HepG2 (cell line): ENCODE data around the gene C1orf115. TPM values are rescaled to one million over a fixed set of nuclear protein-coding genes. Genes with fewer than 3 reads are reported as not detected.

Experiments used
- ATM ChIP-seq: fragments of 450-650 bp; IDR thresholded peaks from 2 replicates; pipeline ENCODE4 v1.7.1; 2017; ENCODE audit warnings: mild to moderate bottlenecking, borderline replicate concordance
- BRD4 ChIP-seq: sonication (generic); formaldehyde crosslinking; IDR thresholded peaks from 2 replicates; pipeline ENCODE4 v1.4.0; 2020; ENCODE audit warnings: missing genetic modification reagents
- CENPT ChIP-seq: sonication (generic); formaldehyde crosslinking; IDR thresholded peaks from 2 replicates; pipeline ENCODE4 v1.8.0; 2022; ENCODE audit warnings: low read depth, mild to moderate bottlenecking, moderate library complexity, missing genetic modification reagents
- MIER2 ChIP-seq: IDR thresholded peaks from 2 replicates; pipeline ENCODE4 v1.6.1; 2016; ENCODE audit warnings: missing biosample characterization, missing genetic modification reagents
- MYC ChIP-seq: sonication (generic); formaldehyde crosslinking; IDR thresholded peaks from 2 replicates; pipeline ENCODE4 v1.9.0; 2021; ENCODE audit warnings: missing genetic modification reagents, borderline replicate concordance
- NKX3-1 ChIP-seq: sonication (generic); formaldehyde crosslinking; IDR thresholded peaks from 2 replicates; pipeline ENCODE4 v1.5.0; 2020; ENCODE audit warnings: missing genetic modification reagents
- PLRG1 ChIP-seq: fragments of 450-650 bp; conservative IDR thresholded peaks from 2 replicates; pipeline ENCODE4 v1.6.1; 2016
- POLR2AphosphoS5 ChIP-seq: IDR thresholded peaks from 2 replicates; pipeline ENCODE4 v1.6.1; 2012; ENCODE audit warnings: low read depth, low read length
- RFXAP ChIP-seq: sonication (generic); formaldehyde crosslinking; IDR thresholded peaks from 2 replicates; pipeline ENCODE4 v1.4.0; 2020; ENCODE audit warnings: missing genetic modification reagents, borderline replicate concordance
- SYNCRIP ChIP-seq: fragments of 200-400 bp; formaldehyde crosslinking; IDR thresholded peaks from 2 replicates; pipeline ENCODE4 v1.6.1; 2018; ENCODE audit warnings: mild to moderate bottlenecking, low read depth, low read length; ENCODE audit not compliant: insufficient read depth
- TFDP2 ChIP-seq: sonication (generic); formaldehyde crosslinking; IDR thresholded peaks from 2 replicates; pipeline ENCODE4 v1.4.0; 2020; ENCODE audit warnings: missing genetic modification reagents
- ZFP90 ChIP-seq: sonication (generic); formaldehyde crosslinking; IDR thresholded peaks from 2 replicates; pipeline ENCODE4 v1.8.0; 2022; ENCODE audit warnings: missing genetic modification reagents, mild to moderate bottlenecking, inconsistent platforms, borderline replicate concordance
- ZNF224 ChIP-seq: sonication (generic); formaldehyde crosslinking; IDR thresholded peaks from 2 replicates; pipeline ENCODE4 v1.5.0; 2020; ENCODE audit warnings: mild to moderate bottlenecking, missing genetic modification reagents
- ZNF234 ChIP-seq: sonication (generic); formaldehyde crosslinking; conservative IDR thresholded peaks from 2 replicates; pipeline ENCODE4 v1.5.1; 2020; ENCODE audit warnings: mild to moderate bottlenecking, missing genetic modification reagents
- ZNF256 ChIP-seq: sonication (generic); formaldehyde crosslinking; conservative IDR thresholded peaks from 2 replicates; pipeline ENCODE4 v1.4.0; 2020; ENCODE audit warnings: missing genetic modification reagents
- ZNF354B ChIP-seq: sonication (generic); formaldehyde crosslinking; IDR thresholded peaks from 2 replicates; pipeline ENCODE4 v1.8.0; 2022; ENCODE audit warnings: mild to moderate bottlenecking, missing genetic modification reagents
- ZNF614 ChIP-seq: IDR thresholded peaks from 2 replicates; pipeline ENCODE4 v1.6.1; 2018; ENCODE audit warnings: missing biosample characterization, missing genetic modification reagents, inconsistent platforms, borderline replicate concordance
- ZSCAN30 ChIP-seq: sonication (generic); formaldehyde crosslinking; IDR thresholded peaks from 2 replicates; pipeline ENCODE4 v1.5.0; 2020; ENCODE audit warnings: mild to moderate bottlenecking, missing genetic modification reagents
- polyA plus RNA-seq, 8 experiments: library from polyadenylated mRNA; depleted of rRNA in 3 of 8; stranded (reverse) in 7 of 8; unstranded in 1 of 8; fragments of >200 nt; fragmentation: Illumina TruSeq in 4 of 8; extraction: Trizol in 4 of 8; gene quantifications; 2 replicates each; pipeline versions ENCODE4 v1.2.1 to v1.2.3, GENCODE V29; 2011 to 2016; ENCODE audit warnings: low read depth in 4 of 8, missing spikeins in 1 of 8, mixed read lengths in 1 of 8; ENCODE audit not compliant: insufficient read depth in 1 of 8
- total RNA-seq, 5 experiments: library from RNA; depleted of rRNA; stranded (reverse); fragments of >200 nt; fragmentation: Illumina TruSeq; extraction: Trizol; gene quantifications; 2 replicates each; pipeline ENCODE4 v1.2.3, GENCODE V29; 2016; ENCODE audit warnings: low read depth in 1 of 5
- TF ChIP-seq, protein P1 (sequence below): fragments of 450-650 bp; IDR thresholded peaks from 2 replicates; pipeline ENCODE4 v1.6.1; 2017; ENCODE audit warnings: mild to moderate bottlenecking
- TF ChIP-seq, protein P2 (sequence below): sonication (generic); formaldehyde crosslinking; conservative IDR thresholded peaks from 2 replicates; pipeline ENCODE4 v1.8.0; 2022; ENCODE audit warnings: low read depth, missing genetic modification reagents
- TF ChIP-seq, protein P3 (sequence below): sonication (generic); formaldehyde crosslinking; IDR thresholded peaks from 2 replicates; pipeline ENCODE4 v1.4.0; 2020; ENCODE audit warnings: missing genetic modification reagents

Gene C1orf115
- total and polyA plus RNA-seq, 2 of the 13 experiments (the other 11 are each of a cell fraction or from before 2014, with no cell fraction given) = 25.2 to 85.9 TPM

DNA sequence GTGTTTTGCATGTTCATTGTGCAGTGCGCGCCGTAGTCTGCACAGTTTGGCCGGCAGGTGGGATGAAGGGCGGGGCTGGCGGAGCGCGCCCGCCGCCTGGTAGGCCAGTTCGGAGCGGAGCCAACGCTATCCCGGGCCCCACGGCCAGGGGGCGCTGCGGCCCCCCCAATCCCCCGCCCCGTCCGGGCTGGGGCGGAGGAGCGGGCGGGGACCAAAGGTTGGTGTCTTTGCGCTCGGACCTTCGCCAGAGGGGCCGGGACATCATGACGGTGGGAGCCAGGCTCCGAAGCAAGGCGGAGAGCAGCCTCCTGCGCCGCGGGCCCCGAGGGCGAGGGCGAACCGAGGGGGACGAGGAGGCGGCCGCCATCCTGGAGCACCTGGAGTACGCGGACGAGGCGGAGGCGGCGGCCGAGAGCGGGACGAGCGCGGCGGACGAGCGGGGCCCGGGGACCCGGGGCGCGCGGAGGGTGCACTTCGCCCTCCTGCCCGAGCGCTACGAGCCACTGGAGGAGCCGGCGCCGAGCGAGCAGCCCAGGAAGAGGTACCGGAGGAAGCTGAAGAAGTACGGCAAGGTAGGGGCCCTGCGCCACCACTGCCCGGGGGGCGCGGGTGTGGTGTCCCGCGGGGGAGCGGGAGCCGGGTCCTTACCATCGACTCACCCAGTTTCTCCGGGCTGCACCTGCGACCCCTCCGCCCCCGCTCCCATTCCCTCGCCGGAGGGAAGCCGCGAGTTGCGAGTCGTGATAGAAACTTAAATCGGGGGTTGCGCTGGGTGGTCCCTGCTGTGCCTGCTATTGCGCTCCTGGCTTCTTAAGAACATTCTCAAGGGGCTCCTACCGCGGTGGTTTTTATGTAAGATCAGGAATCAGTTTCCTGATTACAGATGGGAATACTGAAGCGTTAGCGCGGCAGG lies at the start of gene C1orf115 (continued):
- TF ChIP-seq, protein P1, sequence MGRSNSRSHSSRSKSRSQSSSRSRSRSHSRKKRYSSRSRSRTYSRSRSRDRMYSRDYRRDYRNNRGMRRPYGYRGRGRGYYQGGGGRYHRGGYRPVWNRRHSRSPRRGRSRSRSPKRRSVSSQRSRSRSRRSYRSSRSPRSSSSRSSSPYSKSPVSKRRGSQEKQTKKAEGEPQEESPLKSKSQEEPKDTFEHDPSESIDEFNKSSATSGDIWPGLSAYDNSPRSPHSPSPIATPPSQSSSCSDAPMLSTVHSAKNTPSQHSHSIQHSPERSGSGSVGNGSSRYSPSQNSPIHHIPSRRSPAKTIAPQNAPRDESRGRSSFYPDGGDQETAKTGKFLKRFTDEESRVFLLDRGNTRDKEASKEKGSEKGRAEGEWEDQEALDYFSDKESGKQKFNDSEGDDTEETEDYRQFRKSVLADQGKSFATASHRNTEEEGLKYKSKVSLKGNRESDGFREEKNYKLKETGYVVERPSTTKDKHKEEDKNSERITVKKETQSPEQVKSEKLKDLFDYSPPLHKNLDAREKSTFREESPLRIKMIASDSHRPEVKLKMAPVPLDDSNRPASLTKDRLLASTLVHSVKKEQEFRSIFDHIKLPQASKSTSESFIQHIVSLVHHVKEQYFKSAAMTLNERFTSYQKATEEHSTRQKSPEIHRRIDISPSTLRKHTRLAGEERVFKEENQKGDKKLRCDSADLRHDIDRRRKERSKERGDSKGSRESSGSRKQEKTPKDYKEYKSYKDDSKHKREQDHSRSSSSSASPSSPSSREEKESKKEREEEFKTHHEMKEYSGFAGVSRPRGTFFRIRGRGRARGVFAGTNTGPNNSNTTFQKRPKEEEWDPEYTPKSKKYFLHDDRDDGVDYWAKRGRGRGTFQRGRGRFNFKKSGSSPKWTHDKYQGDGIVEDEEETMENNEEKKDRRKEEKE = no peak
- TF ChIP-seq ZNF614 (CRISPR knock-in tag) = peak; percentile 77; the same call in 1 of the 2 replicates
- TF ChIP-seq ATM = no peak
- no peak for TF ChIP-seq ZSCAN30
- no peak for TF ChIP-seq SYNCRIP
- TF ChIP-seq RFXAP = peak; percentile 64; the same call in 1 of the 2 replicates
- TF ChIP-seq ZNF354B (CRISPR knock-in tag) = no peak
- peak; percentile 80 for TF ChIP-seq POLR2AphosphoS5
- TF ChIP-seq PLRG1 = no peak
- no peak; the same call in 1 of the 2 replicates for TF ChIP-seq ZNF234
- TF ChIP-seq ZFP90 (CRISPR knock-in tag) = no peak
- peak; percentile 72 for TF ChIP-seq TFDP2 (CRISPR knock-in tag)
- no peak for TF ChIP-seq CENPT (CRISPR knock-in tag)
- 0 out of 2 replicates have a peak, but pooled peaks have one; percentile 44 for TF ChIP-seq MIER2 (CRISPR knock-in tag)
- TF ChIP-seq NKX3-1 (CRISPR knock-in tag) = no peak
- TF ChIP-seq BRD4 (CRISPR knock-in tag) = peak; percentile 71; the same call in 1 of the 2 replicates
- TF ChIP-seq, protein P2, sequence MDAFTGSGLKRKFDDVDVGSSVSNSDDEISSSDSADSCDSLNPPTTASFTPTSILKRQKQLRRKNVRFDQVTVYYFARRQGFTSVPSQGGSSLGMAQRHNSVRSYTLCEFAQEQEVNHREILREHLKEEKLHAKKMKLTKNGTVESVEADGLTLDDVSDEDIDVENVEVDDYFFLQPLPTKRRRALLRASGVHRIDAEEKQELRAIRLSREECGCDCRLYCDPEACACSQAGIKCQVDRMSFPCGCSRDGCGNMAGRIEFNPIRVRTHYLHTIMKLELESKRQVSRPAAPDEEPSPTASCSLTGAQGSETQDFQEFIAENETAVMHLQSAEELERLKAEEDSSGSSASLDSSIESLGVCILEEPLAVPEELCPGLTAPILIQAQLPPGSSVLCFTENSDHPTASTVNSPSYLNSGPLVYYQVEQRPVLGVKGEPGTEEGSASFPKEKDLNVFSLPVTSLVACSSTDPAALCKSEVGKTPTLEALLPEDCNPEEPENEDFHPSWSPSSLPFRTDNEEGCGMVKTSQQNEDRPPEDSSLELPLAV = no peak
- no peak for TF ChIP-seq ZNF256 (CRISPR knock-in tag)
- no peak for TF ChIP-seq ZNF224 (CRISPR knock-in tag)
- peak; percentile 54; the same call in 1 of the 2 replicates for TF ChIP-seq MYC (CRISPR knock-in tag)
- TF ChIP-seq, protein P3, sequence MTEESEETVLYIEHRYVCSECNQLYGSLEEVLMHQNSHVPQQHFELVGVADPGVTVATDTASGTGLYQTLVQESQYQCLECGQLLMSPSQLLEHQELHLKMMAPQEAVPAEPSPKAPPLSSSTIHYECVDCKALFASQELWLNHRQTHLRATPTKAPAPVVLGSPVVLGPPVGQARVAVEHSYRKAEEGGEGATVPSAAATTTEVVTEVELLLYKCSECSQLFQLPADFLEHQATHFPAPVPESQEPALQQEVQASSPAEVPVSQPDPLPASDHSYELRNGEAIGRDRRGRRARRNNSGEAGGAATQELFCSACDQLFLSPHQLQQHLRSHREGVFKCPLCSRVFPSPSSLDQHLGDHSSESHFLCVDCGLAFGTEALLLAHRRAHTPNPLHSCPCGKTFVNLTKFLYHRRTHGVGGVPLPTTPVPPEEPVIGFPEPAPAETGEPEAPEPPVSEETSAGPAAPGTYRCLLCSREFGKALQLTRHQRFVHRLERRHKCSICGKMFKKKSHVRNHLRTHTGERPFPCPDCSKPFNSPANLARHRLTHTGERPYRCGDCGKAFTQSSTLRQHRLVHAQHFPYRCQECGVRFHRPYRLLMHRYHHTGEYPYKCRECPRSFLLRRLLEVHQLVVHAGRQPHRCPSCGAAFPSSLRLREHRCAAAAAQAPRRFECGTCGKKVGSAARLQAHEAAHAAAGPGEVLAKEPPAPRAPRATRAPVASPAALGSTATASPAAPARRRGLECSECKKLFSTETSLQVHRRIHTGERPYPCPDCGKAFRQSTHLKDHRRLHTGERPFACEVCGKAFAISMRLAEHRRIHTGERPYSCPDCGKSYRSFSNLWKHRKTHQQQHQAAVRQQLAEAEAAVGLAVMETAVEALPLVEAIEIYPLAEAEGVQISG = peak; percentile 65
